Limb (tissue), 2 donors: ENCODE measurements around the gene AFTPH.
"Not testable (repeated sequence)": the region's sequence is repeated elsewhere in the genome, so short reads cannot be mapped to it uniquely, and the experiment has no call there.

Source experiments
- DNase-seq, 2 donors: peaks; one replicate each; pipeline ENCODE4 v3.0.0-alpha.2; 2016; ENCODE audit errors: extremely low spot score in 2 of 2

AFTPH gene

DNA sequence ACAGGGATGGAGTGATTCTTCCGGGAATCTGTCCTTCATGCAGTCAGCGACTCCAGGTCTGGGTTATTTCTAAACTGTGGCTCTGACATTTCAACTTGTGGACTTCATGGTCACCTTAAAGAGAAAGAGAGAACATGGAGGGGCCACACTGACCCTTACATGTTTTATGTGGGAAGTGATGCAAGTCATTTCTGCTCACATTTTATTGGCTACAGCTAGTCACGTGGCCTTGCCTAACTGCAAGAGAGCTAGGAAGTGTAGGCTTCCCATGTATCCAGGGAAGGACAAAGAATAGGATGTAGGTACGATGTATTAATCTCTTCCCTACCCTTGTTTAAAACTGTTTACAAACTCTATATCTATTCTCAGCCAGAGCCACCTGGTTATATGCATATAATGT is 30.3 kb upstream of the AFTPH start:
- no peak for DNase-seq

DNA sequence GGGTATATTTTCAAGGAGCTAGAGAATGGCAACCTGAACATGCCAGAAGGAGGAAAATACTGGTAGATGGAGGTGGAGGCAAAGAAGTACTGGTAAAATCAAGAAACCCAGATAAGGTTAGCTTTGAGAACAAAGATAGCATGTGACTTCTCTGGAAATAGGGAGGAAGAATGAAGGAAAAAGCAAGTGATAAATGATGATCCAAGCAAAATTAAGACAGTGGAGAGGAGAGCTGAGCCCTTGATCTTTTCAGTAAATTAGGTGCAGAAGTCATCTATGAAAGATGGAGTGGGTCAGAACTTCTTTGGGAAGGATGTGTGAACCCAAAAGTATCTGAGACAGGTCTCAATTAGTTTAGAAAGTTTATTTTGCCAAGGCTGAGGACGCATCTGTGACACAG is 25.7 kb upstream of the AFTPH start:
- no peak for DNase-seq

DNA sequence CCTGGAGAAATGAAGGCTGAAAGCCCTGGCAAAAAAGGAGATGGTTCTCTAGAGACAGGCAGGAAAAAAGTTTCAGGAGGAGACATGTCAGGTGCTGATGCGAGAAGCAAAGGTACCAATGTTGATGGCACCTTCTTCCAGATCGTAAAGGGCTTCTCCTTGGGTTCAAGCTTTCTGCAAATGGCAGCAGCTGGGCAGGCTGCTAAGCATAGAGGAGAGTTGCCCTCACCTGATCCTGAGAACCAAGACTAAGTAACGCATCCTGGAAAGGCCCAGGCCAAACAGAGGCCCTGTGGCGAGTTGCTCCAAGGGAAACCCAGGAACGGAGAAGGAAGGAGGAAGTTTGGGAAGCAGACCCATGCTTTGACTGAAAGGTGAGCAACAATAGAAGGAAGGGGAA is 23.6 kb upstream of the AFTPH start:
- no peak for DNase-seq

DNA sequence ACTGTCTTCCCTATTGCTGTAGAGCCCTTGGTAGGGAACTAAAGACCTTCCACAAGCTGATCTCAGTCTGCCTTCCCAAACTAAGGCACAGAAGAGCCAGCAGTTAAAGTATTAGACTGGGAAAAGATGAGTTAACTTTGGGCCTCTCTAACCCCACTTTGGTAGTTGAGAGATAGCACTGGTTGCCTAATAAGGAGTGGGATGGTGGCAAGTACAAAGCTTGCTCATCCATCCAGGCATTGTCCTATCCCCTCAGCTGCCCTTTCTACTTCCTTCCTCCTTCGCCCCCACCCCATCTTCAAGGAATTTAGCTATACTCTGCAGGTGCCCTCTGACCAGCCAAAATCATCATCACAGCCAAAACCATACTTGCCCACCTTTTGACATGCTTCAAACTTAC is 22.2 kb upstream of the AFTPH start:
- DNase-seq = no peak

GRCh38 chr2:64502860-64503259 is 21.3 kb upstream of the AFTPH start:
- no peak for DNase-seq

DNA sequence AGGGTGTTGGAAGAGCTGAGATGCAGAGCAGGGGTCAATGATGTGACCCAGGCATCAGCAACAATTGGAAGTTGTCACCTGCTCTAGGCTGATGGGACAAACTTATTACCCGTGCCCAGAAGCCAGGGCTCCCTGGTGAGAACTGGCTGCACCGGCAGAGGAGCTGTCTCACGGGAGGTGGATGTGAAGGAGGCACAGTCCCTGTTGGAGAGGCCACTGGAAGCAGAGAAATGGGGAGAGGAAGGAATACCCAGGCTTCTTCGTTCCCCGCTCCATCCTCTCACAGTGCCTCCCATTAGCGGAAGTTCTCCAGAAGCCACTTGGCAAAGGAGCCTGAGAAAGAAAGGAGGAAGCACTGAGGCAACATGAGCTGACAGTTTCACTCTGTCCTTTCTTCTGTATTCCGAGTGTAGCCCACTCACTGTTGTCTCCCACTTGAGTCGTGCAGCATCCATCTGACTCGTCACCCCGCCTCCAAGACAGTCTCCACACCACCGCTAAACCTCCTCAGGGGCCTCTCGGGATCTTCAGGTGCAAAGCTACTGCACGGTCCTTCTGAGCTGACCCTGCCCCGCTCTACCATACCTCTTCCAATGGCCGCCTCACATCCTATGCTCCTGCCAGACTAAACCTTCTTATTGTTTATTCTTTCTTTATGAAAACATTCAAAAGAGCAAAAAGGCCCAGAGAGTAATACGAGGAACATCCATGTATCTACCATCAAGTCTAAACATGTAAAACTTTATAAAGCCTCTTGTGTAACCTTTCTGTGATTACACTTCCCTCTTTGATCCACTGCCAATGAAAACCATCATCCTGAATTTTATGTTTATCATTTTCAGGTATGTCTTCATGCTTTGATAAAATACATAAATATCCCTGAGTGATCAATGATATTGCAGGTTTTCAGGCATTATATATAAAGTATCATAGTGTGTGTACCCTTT is 19.1 kb upstream of the AFTPH start:
- DNase-seq = no peak

DNA sequence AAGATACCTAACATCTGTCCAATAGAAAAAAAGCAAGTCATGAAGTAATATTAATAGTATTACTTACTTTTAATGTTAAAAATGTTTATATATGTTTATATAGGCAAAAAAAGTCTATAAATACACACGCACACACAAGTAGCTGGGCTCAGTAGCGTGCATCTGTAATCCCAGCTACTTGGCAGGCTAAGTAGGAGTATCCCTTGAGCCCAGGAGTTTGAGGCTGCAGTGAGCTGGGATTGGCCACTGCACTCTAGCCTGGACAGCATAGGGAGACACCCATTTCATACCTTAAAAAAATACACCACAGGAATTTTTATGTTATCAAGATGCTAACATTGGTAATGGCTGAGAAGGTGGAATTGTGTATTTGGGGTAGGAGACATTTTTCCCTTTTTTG is 17.4 kb upstream of the AFTPH start:
- DNase-seq = no peak

DNA sequence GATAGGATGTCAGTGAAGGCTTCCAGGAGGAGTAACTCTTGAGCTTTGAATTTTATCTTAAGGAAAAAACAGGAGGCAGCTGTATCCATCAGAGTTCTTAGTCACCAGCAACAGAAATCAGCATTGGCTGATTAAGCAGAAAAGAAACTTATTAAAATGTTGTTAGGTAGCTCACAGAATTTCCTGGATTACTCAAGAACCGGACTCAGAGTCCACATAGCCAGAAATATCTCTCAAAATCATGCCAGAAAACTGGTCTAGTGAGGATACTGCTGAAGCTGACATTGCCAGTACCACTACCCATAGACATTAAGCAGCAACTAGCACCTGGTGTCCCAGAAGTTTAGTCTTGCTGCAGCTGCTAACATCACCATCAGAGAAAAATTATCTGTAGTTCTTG is 10.1 kb upstream of the AFTPH start:
- no peak for DNase-seq

- no peak for DNase-seq
These were observed 9.0 kb upstream of the AFTPH start for GRCh38 chr2:64515086-64515485.

DNA sequence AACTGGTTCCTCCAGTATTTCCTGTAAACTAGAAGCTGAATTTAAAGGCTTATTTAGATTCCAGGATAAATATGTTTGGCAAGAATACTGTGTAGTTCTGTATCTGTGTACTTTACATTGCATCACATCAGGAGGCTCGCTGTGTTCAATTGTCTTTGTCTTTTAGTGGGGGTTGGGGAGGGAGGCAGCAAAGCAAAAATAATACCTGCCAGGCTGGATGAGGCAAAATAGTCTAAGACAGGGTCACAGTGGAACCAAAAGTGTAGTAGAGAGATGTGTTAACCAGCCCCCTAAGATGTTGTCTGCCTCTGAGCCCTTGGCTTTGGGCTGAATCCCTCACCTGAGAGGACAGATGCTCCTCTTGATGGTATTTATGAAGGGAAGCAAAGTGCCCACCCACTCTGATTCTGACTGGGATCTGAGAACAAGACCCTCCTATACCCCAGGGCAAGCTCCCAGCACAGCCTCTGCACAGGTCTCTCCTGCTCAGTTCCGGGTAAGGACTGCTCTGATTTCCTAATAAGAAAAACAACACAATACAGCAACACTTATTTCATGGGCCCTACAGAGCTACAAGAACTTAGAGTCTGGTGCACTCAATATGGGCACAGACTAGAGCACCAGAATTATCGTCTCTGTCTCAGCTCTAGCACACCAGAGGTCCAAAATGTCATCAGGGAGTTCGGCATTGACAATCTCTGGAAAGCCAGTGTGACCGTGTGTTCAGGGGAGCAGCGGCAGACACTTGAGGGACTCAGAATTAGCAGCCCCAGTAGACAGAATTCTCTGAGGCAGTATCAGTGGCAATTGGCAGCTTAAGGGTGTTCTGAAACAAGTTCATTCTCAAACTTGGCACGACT is 7.2 kb upstream of the AFTPH start:
- no peak for DNase-seq

- no peak for DNase-seq
These were observed 6.6 kb upstream of the AFTPH start for GRCh38 chr2:64517511-64517884.

DNA sequence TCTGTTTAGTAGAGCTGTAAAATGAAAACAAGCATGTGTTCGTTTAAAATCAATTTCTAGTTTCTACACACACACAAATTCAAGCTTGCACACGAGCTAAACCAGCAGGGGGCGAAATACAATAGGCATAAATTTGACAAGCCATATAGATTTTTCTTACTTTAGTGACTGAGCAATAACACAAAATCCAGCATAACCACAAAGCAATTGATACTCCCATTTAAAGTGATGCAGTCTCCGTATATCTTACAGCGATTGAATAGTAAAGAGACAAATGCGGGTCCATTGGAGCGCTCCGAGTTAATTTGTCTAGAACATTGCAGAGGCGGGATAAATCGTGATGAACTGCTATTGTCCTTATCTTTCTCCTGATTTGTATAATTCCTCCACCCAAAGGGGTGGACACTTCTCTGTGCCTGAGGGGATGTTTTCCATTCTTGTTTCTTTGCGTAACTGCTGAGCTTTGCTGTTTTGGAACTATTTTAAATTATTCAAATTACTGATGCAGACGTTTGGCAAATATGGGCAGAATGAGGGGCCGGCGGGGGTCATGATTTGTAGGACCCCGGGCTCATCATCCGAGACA is 1.2 kb upstream of the AFTPH start:
- DNase-seq = peak; percentile 72 to 89

DNA sequence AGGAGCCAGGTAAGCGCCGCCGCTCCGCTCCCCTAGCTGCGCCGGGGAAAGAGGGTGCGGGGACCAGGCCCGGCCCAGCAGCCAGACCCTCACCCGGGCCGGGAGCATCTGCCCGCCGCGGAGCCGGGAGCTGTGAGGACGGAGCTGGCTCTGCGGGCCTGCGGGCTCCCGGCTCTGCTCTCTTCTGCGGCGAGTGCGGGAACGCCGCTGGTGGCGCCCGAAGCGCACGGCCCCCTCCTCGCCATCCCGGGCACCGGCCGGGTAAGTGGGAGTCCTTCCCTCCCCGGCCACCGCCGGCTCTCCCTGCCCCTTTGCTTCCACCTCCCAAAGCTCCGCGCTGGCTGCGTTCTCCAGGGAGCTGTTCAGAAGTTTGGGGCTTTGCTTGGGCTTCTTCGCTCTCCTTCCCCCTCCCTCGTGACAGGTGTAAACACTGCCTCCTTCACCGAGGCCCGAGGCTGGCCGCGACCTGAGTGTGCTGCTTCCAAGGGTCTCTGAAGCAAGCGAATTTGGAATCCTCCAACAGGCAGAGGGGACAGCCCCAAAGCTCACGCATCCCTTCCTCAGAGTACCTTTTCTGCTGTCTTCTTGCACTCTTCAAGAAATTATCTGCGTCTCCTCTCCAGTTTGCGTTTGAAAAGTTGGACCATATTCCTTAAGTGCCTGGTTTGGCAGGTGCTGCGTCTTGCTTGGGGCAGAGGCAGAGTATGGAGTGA is 632 bp downstream of the AFTPH start:
- peak in 1 of 2 donors; percentile 10 for DNase-seq

GRCh38 chr2:64525317-64525613 is 1.1 kb downstream of the AFTPH start:
- no peak for DNase-seq

DNA sequence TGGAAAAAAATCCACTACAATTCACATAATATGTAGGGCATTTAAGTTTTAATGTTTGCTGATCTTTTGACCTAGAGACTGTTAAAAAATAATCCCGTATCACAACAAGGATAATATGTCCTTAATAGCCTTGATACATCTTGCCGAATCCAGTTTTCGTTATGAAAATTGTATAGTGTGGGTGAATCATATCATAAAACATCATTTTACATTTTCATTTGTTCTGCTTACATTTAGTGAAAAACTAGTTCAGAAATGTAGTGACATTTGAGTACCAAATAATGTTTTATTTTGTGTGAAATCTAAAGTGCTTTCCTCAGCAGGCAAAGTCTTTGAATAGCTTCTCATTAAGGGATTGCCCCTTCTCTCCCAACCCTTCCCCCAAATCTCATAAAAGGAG is 1.9 kb downstream of the AFTPH start:
- no peak for DNase-seq

DNA sequence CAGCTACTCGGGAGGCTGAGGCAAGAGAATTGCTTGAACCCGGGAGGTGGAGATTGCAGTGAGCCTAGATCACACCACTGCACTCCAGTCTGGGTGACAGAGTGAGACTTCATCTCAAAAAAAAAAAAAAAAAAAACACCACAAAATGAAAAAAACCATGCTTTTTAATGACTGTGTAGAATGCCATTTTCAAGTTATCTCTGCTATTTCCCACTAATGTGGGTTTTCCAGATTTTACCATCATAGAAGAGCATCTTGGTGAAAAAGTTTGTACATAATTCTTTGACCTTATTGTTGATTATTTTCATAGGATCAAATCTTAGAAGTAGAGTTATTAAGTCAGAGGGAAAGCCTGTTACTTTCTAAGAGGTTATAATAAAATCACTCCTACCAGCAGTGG is 6.8 kb downstream of the AFTPH start:
- DNase-seq = not testable (repeated sequence)

GRCh38 chr2:64532030-64532429 is 7.9 kb downstream of the AFTPH start:
- no peak for DNase-seq

- DNase-seq = no peak
These were observed 9.8 kb downstream of the AFTPH start for GRCh38 chr2:64533882-64534281.

GRCh38 chr2:64534363-64534762 is 10.2 kb downstream of the AFTPH start:
- no peak for DNase-seq

DNA sequence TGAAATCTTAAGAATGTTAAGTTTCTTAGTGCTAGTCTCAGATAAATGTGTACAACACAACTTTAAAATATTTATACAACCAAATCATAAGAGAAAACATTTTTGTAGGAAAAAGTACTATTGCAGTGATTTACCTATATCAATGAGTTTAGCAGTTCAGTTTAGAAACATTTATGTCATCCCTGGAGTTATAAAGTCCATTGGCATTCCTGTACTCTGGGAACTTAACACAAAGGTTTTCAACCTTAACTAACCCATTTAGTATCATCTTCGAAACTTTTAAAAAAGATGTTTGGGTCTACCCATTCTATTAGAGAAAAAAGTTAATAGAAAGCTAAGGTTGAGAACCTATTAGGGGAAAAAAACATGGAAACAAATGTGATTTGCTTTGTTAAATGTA is 10.9 kb downstream of the AFTPH start:
- DNase-seq = no peak

DNA sequence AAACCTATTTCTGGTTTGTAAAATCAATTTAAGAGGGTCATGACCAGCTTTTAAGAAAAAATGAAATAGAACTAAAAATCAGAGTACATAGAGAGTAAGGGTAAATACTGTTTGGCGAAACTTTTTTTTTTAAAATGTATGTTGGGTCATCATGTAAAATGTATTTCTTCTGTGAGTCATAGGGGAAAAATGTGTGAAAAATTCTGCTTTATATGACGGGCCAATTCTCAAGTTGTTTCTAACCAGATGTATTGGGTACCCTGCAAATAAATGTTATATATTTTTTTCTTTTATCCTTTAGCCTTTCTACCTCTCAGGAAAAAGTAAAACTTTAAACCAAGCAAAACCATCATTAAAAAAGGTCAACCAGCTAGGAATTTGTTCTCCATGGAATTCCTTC is 13.9 kb downstream of the AFTPH start:
- no peak for DNase-seq
